NCI-H82 (cell line): ENCODE data around the gene SPRED1.
A peak's percentile ranks its signal among the peaks of the same experiment; 100 is the strongest.

Experiments used
- DNase-seq: peaks from one replicate; lab custom pipeline; 2025; lab: John Stamatoyannopoulos, UW

Gene SPRED1

DNA sequence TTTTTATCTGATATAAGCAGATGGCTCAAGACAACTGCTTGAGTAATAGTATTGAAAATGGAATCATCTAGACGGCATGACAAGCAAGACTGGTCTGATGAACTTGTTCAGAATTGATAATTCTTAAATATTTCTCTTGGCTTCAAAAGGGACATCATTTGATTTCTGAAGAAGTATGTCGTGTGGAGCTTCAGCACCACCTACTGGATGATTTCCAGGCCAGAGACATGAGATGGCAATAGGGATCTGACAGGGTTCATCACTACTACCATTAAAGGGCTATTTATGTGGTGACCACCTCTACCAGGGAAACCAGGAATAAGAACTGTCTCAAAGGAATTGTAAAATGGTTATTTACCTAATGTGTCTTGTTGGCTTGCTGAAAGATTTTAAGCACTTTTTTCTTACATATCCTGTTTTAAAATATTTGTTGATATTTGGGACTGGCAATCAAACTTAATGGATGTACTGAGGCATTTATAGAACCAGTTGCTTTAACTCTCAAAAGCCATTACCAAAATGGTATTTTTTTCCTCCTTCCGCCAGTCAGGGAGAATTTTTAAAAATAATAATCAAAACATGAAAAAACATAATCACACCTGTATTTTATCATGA is 101.8 kb downstream of the SPRED1 start:
- DNase-seq: peak; percentile 75

- DNase-seq: no peak
These were observed 109.7 kb downstream of the SPRED1 start for GRCh38 chr15:38362355-38362754.

DNA sequence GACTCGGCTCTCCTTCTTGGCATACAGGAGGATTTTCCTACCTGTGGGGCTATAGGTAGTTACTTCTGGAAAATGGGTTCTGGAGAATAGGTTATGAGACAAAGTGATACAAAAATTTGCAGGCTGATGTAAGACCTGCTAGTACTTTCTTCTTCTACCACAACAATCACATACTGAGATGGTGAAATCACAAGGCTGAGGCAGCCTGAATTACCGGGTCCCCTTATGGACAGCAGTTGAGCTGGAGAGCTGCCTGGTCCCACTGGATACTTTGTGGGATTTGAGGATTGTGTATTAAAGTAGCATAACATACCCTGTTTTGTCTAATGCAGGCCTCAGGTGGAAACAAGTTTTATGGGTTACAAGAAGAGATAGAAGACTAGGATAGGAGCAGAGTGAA is 114.8 kb downstream of the SPRED1 start:
- DNase-seq: no peak

DNA sequence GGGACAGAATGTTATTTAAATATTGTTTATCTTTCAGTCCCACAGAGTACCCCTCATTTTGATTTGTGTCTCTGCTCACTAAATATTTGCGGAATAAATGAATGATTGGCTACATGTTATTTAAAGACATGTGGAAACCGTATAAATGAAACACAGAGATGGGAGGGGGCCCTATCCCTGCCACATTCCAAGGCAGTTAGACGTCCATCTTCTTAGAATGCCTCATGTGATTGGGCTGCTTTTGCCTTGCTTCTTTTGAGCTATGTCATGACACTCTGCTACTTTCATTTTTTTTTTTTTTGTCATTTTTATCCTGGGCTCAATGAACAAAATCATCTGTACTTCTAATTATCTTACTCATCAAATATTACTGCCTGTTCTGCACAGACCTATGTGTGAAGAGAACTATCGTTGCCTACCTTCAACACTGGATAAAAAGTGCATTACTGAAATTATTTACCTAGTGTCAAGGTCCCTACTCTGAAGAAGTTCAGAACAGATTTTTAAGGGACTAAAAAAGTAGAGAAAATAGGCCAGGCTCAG is 117.4 kb downstream of the SPRED1 start:
- no peak for DNase-seq

DNA sequence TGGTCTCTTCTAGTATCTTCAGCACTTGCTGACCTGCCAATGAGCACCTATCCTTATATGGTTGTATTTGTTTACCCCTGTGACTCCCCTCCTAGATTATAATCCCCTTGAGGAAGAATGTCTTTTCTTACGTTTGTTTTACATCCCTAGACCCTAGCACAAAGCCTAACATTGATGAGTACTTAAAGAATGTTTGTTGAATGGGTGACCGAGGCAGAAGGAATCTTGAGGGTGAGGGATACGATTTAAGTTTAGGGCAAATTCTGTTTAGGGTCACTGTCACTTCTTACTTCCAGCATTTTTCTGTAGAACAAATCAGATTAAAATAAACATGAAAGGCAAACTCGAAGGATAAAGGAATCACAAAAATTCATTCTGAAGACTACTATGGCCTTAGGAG is 120.4 kb downstream of the SPRED1 start:
- DNase-seq: no peak

- no peak for DNase-seq
These were observed 121.4 kb downstream of the SPRED1 start for GRCh38 chr15:38374029-38374428.

DNA sequence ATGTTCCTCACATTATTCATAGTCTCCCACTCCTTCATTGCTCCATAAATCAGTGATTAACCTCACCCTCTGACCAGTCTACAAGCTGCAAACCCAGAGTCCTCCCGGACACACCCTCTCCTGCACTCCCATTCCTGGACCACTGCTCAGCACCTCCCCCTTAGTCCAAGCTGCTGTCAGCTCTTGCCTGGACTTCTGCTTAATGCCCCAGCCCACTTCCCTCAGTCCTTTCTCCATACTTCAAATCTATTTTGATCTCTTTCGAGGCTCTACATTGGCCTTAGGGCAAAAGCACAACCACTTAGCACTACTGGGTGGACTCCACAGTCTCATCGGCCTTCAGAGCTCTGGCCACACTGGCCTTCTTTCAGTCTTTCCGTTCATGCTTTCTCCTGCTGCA is 121.9 kb downstream of the SPRED1 start:
- no peak for DNase-seq

GRCh38 chr15:38376081-38376480 is 123.4 kb downstream of the SPRED1 start:
- DNase-seq: no peak

DNA sequence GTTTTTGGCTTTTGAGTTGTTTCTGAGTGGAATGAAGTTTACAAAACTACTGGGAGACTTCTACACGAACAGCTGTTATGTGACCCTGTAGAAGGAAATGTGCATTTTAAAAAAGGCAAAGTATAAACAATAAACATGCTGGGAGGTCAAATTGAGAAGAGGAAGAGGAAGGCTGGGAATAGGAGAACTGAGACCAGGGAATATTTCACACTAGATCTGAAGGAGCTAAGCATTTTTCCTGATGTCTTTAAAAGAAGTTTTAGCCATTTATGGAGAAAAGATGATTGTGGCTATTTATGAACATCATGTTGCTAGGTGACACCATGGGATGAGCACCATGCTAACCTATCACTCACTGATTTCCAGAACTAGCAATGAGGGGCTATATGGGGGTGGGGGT is 125.0 kb downstream of the SPRED1 start:
- DNase-seq: no peak

DNA sequence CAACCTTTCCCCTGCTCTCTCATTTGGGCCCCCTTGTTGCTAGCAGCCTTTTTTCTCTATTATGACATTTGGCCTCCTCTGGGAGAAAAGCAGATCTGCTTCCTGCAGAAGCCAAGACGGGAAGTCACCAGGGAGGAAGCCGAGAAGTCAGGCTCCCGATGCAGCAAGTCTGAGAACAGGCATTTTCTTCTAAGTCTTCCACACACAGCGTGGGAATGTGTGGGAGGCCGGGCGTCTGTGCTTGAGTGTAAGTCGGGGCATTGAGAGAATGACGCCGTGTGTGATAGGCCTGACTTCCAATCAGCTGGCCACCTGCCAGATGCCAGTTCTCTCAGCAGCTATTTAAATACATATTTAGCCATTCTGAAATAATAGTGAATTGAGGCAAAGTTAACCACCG is 125.5 kb downstream of the SPRED1 start:
- no peak for DNase-seq

GRCh38 chr15:38389924-38390542 is 137.4 kb downstream of the SPRED1 start:
- peak; percentile 76 for DNase-seq

DNA sequence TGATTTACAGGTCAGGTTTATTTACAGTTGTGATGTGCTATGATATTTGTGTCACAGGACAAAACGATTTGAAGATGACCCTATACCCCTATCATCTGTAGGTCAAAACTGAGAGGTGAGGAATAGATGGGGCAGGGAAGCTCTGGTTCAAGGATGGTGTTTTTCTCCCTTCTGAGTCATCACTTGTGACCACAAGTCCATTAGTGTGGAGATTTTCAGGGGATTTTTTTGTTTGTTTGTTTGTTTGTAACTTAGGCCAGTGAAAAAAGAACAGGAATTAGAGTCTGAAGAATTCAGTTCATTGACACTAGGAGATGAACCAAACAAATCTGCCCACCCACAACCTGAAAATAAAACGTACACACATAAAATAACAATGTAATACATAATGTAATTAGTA is 138.6 kb downstream of the SPRED1 start:
- no peak for DNase-seq

- DNase-seq: no peak
These were observed 145.5 kb downstream of the SPRED1 start for GRCh38 chr15:38398134-38398533.

- no peak for DNase-seq
These were observed 148.5 kb downstream of the SPRED1 start for GRCh38 chr15:38401106-38401505.

DNA sequence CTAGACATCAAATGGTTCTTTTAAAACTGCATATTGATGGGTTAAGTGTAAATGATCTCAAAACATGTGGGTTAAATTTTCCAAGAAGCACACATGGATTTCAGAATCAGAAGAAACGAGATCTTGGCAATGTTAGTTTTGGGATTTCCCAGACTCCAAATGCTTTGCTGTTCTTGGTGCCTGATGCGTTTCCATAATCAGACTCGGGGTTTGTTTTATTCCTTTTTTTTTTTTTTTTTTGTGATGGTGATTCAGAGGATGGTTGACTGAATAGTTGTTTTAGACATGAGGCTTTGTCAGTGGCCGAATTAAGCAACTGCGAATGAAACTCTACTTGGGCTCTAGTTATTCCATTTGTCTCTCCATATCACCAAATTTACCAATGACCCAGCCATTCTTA is 149.1 kb downstream of the SPRED1 start:
- no peak for DNase-seq

DNA sequence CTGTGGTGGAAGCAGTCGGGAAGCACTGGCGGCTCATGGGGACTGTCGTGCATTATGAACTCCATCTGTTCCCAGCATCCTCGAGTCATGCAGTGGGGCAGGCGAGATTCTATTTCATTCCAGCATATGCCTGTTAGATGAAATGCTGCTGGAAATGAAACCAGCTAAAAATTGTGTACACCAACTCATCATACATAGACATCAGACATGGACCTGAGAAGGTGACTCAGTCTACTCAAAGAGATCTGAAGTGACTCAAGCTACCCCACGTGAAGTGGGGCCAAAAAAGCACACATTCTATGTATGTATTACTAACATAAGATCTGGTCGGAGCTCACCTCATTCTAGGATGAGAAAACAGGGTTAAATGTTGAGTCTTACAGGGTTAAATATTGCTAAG is 153.8 kb downstream of the SPRED1 start:
- no peak for DNase-seq
